HFF-Myc (cell line): ENCODE data around the gene CTAGE15.
"Not testable (repeated sequence)": the region's sequence is repeated elsewhere in the genome, so short reads cannot be mapped to it uniquely, and the experiment has no call there.

Experiments
- DNase-seq: peaks from one replicate; pipeline ENCODE4 v3.0.0-alpha.2; 2011; ENCODE audit warnings: low read depth; ENCODE audit errors: extremely low read depth
- H3K4me3 ChIP-seq: replicated peaks from 2 replicates; pipeline ENCODE4 v1.5.1; 2011; ENCODE audit warnings: low read depth, mild to moderate bottlenecking, control low read depth, low read length

CTAGE15 gene

GRCh38 chr7:143620646-143621045, 49.0 kb downstream of the CTAGE15 start, which contains the start of gene TCAF2:
Gene TCAF2, plus strand, starts transcription at chr7:143620974.
- DNase-seq = not testable (repeated sequence)
- H3K4me3 ChIP-seq = 0 out of 2 replicates have a peak within 1 kb of the TSS, but pooled peaks have one; percentile 20

GRCh38 chr7:143621175-143621574, 49.6 kb downstream of the CTAGE15 start:
- DNase-seq = not testable (repeated sequence)
- H3K4me3 ChIP-seq = 0 out of 2 replicates have a peak overlapping the region, but pooled peaks have one; percentile 20

- not testable (repeated sequence) for DNase-seq, H3K4me3 ChIP-seq
Observed at GRCh38 chr7:143622130-143622529, 50.5 kb downstream of the CTAGE15 start.
